GM21825 (cell line): ENCODE measurements around the gene ATP8B4.

Experiments used
- ATAC-seq: cut with Tn5 transposase; IDR thresholded peaks from one replicate; pipeline ENCODE4 v1.9.1; 2021; ENCODE audit warnings: mild to moderate bottlenecking, moderate library complexity; ENCODE audit not compliant: unreplicated experiment

ATP8B4 gene

DNA sequence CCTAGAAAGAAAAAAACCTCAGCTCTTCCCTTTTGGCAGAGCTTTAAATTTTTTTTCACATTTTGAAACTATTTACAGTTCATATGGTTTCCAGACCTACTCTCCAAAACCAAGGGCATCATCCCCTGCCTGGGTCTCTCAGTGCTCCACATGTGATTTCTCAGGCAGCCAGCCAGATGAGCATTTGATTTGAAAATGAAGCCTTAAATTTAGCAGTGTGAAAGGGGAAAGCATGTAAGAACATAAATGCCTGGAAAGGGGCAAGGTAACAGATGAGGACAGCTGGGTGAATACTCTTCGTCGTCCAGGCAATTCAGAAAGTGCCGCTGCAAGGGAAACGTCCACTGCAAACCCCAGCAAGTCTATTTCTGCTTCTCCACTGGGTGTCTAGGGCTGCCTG, 94.8 kb downstream of the ATP8B4 start:
- ATAC-seq = no peak

DNA sequence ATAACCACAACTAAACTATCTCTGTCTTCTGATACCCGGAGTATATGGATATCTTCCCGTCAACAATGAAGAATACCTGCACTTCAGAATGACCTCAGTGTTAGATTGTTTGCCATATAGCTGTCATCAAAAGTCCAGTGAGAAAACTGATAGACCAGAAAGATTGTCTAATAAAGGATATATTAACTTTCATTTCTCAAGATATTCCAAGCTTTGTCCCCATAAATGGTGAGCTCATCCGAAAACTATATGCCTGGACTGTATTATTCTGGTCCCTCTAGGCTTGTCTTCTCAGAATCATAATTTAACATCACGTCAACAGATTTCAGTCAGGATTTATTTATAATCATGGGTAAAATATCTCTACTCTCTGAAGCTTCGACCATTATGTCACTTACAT, 100.5 kb downstream of the ATP8B4 start:
- no peak for ATAC-seq

DNA sequence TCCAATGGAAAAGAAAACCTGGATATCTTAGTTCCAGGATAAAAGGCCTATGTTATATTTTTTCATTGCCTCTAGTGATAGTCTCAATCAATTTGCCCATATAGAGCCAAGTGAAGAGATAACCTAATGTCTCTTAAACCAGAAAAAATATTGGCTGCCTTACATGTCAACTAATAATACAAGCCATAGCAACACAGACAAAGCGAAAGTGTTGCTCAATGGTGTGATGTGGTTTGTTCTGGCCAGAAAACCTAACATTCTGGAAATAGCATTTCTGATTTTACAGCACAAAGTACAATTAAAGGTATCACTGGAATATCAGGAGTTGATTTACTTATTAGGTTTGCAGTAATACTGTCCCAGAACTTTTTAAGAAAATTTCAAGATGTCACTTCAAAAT, 101.5 kb downstream of the ATP8B4 start:
- ATAC-seq = no peak

DNA sequence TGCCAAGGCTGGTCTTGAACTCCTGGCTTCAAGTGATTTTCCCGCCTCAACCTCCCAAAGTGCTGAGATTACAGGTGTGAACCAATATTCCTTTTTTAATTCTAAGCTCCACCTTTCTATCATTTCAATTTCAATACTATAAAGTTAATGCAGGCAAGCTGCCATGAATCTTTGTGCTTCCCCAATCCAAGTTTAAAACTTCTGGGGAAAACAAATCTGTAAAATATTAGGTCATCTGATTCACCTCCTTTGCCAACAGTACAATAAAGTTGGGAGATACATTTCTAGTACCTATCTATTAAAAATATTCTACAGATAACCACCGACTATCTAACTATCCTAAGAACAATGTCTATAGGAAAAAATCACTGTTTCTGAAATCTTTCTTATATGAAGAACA, 102.1 kb downstream of the ATP8B4 start:
- ATAC-seq = no peak

DNA sequence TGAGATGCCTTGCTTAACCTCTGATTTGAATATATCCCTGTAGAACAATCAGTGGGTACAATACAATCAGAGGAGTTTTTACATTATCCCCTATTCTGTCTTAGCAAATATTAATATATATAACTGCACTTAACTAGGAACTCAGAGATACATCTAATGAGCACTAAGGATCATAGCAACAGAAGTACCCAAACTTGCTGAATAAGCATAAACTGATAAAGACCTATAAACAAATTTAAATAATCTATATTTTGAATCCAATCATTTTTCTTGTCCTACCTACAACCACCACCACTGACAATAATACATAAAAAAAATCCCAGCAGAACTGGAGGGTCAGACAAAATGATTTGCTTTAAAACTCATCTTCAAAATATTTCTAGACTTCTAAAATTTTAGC, 106.2 kb downstream of the ATP8B4 start:
- ATAC-seq = no peak

DNA sequence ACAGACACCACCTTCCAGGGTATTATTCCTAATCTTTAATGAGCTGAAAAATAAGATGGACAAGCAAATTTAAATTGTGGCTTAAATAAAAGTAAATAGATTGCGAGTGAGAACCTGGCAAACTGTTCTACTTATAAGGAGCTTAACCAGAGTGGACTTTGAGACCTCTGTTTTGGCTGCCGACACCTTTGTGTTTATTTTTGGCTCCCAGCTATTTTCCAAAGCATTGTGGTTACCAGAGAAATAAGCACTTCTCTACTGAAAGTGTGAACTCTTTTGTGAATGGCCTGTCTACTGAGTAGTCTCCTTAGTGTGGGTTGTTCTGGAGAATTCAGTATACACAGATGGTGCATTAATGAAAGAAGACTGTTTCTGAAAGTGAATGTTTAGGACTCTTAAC, 109.4 kb downstream of the ATP8B4 start:
- no peak for ATAC-seq

DNA sequence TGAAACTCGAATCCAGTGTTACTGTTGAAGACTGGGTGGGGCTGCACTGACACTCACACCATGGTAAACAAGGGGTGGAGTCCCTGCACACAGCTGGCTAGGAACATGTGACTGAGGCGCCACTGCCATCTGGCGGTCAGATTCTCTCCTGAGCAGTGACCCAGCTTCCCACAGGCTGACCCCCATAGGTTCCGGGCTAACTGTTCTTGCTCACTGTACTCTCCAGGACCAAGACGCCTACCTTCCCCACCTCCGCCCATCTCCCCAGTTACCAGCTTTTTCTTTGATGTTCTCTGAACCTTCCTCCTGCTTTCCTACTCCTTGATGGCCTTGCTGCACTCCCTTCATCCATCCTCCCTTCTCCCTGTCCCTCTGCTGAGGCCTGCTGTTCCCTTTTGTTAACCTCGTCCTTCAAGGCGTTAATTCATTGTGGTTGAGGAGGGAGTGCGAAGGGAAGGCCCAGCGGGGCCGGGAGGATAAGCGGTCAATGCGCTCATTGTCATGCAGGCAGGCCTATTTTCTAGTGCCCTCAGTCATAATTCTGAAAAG, 115.2 kb downstream of the ATP8B4 start:
- ATAC-seq = peak; percentile 100

DNA sequence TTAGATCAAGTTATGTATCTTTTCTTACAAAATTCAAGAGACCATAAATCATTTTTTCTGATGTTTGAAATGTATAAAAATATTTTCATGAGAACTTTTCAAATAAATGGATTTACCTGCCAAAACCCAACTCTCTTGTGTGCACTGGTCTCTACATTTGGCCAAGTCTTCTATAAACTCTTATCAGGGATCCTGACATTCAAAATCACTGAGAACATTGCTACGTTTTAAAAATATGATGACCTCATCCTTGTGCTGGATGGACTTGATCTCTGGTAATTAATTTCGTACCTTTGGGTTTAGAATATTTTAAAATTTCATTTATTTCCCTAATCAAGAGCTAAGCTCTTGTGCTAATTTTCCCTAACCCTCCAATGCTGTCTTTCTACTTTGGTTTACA, 127.4 kb downstream of the ATP8B4 start:
- no peak for ATAC-seq

DNA sequence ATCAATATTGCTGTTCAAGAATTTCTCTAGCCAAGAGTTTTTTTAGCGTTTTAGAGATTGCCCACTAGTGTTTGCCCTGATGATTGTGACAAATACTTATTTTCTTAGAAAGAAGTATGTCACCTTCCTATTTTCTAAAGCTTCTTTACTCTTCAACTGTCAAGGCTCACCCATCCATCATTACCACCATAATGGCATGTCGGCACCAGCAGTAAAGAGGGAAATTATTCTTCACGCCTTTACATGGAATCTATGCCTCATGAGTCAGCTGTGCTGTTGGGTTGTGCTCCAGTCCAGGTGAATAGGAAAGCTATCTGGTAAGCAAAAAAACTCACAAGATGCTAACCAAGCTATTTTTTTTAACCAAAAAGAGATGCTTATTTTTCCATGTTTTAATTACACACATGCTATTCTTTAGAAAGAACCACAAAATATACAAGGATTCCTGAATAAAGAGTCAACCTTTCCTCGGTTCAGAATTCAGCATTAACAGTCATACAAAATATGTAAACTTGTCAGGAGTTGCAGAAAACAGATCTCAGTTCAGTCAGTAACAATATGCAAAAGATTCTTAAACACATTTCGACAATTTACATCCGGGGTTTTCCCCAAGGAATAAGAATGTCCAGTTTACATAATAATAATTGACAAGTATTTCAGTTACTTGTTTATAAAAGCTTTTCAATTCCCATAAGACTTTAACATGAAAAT, 128.0 kb downstream of the ATP8B4 start:
- ATAC-seq = no peak

DNA sequence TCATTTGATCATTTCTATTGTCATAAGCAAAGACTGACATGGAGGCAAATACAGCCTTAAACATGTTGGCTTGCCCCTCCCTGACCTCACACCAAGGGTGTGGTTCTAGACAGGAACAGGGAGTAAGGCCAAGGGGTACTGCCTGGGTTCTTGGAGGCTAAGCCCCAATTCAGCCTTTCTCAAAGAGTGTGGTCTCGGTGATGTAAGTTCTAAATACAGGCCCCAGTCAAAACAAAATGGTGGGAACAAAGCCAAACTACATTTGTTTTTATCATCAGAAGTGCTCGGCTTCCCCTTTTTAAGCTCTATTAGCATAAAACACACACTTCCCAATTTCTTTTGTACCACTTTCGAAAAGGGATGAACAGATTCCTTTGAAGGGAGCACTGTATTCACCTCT, 129.5 kb downstream of the ATP8B4 start:
- ATAC-seq = no peak

DNA sequence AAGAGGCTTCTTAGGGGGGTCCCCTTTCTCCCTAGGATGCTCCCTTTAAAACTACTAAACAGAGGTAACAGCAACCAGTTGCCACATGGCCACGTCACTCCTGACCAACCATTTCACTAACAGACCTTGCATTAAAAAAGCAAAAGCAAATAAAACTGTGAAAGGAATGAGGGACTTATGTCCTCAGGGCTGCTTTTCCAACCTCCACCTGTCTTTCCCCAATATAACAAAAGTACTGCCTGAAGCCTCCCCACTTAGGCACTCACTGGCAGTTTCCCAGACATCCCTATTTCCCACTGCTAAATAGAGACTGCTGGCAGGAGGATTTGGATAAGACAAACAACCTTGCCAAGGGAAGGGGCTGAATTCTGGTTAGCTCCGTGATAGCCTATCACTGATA, 130.3 kb downstream of the ATP8B4 start:
- ATAC-seq = no peak

DNA sequence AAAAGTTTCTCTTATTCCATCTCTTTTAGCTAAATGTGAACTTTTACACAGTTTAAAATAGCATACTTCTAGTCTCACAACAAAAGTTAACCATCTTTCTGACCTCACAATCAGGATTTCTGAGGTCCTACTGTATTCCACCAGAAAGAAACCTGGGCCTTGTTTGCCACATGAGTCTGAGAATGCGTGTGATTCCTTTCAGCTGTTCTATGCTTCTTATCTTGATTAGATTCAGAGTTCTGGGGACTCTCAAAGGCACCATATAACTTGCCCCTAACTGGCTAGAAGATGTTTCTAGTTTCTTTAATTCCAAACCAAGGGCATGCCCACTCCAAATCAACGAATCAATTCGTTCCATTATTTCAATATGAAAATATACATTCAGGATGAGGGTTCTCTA, 131.1 kb downstream of the ATP8B4 start:
- no peak for ATAC-seq

DNA sequence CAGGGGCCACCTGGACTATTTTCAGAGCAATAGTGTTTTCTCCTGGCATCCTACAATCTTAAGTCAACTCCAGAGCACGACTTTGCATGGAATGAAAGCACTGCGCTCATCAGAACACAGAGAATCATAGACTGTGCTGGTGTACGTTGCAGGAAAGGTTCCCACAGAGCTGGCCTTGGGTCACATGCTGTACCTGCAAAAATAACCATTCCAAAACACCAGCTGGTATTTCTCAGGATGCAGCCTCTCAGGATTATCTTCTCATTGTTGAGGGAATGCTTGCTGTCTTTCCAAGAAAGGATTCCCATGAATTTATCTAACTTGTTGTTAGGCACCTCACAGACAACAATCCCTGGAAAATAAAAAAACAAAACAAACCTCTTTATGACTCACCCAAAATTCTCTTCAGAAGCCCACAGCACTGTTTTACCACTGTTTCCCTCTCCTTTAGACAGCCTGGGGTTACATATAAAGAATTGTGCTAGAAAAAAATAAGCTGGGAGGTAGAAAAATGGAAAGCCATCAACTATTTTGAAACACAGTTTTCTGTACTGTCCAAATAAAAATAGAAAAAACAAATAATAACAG, 131.7 kb downstream of the ATP8B4 start:
- no peak for ATAC-seq

DNA sequence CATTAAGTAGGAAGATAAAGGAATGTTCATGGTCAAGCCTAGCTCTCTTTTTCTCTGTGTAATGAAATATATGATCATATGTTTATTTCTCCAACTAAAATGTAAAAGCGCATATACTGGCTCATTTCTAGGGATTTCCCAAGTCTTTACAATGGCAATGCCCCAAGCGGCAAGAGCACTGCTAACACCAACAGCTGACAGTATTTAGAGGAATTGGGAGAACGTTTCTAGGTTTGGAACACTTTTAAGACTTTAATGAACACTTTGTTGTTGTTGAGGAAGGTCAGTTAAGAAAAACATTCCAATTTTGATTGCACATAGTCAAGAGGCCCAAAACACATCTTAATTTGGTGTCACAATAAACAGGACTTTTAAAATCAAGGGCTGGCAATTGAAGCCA, 132.7 kb downstream of the ATP8B4 start:
- ATAC-seq = no peak

DNA sequence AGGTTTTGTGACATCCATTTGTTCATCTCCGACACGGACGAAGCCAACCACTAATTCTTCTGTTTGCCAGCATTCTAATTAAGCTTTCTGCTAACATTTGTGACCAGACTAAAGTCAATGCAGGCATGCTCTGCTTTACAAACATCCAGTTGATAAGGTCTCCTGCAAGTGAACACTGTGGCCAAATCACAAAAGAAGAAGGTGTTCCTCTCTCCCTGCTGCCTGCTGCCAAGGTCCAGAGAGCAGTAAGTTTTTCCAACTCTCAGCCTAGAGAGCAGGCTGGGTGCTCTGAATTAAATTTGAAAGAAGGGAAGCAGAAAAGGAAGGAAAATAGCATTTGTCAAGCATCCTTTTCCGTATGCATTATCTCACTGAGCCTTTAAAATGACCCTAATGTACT, 133.6 kb downstream of the ATP8B4 start:
- ATAC-seq = no peak

DNA sequence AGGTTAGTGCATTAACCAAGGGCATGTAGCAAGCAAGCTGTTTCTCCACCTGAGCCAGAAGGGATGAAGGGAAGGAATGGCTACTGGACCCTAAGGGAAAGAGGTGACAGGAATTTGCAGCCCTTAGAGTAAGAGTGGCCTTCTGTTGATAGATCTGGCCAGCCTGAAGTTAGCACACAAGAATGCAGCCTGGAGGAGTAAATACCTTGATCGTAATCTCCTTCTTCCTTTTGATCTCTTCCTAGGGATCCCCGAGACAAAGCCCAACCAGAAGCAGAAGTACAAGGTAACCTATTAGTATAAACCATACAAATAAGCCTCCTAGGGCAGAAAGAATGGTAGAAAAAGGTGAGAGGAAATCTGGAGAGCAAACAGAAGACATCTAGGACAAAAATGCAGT, 134.6 kb downstream of the ATP8B4 start:
- no peak for ATAC-seq

DNA sequence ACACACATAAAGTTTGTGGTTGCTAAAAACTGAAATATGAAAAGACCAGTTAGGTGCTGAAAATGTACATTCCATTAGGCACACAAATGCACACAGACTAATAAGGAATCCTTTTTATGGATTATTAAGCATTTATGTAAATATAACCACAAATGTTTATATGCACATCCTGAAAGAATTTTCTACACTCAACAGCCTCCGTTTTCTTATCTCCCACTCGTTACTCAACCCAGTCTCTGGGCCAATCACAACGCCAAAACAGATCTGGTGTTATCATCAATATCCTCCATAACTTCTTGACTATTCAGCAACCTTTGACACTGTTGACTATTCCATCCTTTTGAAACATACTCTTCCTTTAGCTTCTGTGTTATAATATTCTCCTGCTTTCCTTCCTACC, 136.4 kb downstream of the ATP8B4 start:
- ATAC-seq = no peak

DNA sequence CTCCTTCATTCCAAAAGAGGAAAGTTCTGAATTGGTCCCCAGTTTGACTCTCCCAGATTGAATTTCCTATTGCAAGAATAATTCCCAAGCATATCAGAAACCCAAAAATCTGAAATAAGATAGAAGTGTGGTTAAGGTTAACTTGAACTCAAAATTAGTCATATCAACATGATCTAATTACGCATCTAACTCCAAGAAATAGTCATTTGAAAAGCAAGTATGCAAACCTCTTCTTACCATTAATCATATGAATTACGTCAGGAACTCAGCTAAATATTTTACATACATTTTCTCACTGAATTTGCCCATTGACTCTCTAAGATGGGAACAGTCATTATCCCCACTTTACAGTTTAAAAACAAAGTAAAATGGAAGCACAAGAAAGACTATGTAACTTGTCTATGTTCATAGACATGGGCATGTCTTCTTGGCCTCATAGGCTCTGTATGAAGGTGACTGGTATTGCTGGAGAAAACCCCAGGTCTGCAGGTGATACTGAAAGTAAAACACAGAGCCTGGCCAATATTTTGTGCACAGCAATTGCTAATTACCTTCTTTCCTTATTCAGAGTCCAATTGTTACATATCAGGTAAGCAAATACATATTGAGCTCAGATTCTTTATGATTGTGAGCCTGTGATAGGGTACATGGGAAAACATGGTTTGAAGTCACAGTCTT, 139.2 kb downstream of the ATP8B4 start:
- no peak for ATAC-seq

DNA sequence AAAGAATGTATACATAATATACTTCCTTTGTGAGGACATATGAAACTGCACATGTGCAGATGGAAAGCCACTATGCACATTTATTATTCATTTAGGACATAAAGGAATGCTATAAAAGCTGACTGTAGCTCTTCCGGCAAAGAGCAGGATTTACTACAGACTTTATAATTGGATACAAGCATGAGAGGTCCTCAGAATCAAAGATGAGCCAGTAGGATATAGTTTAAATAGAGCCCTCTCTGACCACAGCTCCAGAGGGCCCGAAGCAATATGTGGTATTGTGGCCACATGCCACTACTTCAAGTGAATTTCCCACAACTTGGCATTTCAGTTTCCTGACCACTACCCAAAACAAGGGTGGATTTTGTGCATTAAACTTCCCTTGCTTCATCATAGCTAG, 140.9 kb downstream of the ATP8B4 start:
- no peak for ATAC-seq

DNA sequence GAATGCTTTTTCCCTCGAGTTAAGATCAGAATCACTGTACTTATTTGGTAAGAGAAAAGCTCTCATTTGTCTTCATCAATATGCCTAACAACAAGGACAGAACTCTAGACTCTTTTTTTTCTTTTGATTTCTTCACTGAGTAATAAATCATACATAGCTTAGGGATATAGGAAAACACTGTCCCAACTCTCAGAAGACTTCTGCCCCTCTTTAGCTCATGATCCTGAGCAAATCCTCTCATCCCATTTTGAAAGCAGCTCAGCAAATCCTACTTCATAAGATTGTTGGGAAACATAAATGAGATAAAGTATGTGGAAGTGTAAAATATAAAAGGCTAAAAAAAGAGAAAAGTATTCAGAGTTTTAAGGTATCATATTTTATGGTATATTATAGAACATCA, 141.7 kb downstream of the ATP8B4 start:
- no peak for ATAC-seq

DNA sequence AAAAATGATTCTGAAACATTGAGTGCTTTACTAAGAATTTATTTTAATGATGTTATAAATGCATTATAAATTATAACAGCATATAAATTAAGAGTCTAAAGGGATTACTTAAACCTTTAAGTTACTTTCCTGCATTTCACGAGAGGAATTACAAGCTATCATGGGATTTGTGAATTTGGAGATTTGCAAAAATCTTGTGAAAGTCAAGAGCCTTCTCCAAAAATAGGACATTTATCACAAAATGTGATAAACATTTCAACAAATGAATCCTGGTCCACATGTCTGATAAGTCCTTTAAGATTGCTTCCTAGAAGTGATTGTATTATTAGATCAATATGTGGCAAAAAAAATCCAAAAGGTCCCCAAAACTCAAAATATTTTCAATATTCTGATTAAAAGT, 154.5 kb downstream of the ATP8B4 start:
- ATAC-seq = no peak

DNA sequence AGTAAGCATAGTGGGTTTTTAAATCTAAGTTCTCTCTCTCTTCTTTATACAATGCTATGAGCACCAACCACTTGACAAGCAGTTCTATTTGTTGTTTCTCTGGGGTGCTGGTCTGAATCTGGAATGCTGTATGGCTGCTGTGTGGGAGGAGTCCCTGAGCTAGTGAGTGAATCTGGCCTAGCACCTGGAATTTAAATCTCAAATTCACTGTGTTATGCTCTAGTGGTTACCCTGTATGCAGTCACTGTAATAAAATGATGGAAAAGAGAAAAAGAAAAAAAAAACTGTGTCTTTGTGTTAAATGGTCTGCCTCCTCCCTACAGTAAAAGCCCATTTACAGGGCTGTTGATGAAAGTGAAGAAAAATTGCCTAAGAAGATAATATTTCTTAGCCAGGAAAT, 155.0 kb downstream of the ATP8B4 start:
- ATAC-seq = no peak
